IMR-90 (cell line): ENCODE results near the gene SIAH1. TPM values are rescaled to one million over a fixed set of nuclear protein-coding genes. Genes with fewer than 3 reads are reported as not detected.

Source experiments
- ATAC-seq: fragments of 200-7000 bp; cut with Tn5 transposase; 2 replicates; pipeline ENCODE4 v1.9.1; 2020; ENCODE audit warnings: low read depth, mild to moderate bottlenecking, moderate library complexity
- Bru-seq: library from RNA; stranded (reverse); fragments of 400-500 nt; gene quantifications from one replicate; lab custom pipeline; 2021; lab: Mats Ljungman, UMichigan
- BruChase-seq, 2 experiments: library from RNA; stranded (reverse); fragments of 400-500 nt; gene quantifications; one replicate each; lab custom pipeline; 2021; lab: Mats Ljungman, UMichigan
- BruUV-seq: library from RNA; stranded (reverse); fragments of 400-500 nt; replicated peaks from 2 replicates; lab custom pipeline; 2021; lab: Mats Ljungman, UMichigan
- CTCF ChIA-PET: fragments of 300-600 bp; formaldehyde crosslinking; extraction: SDS; loops from one replicate; lab custom pipeline; 2021; ENCODE audit warnings: antibody characterized with exemption; lab: Yijun Ruan, JAX
- POLR2A ChIA-PET: fragments of 300-600 bp; sonication (Branson Sonifier 250); formaldehyde crosslinking; loops from one replicate; lab custom pipeline; 2022; ENCODE audit warnings: antibody characterized with exemption; ENCODE audit not compliant: unreplicated experiment; lab: Charles Lee
- DNase-seq: peaks from one replicate; pipeline ENCODE4 v3.0.0; 2013
- H2AFZ ChIP-seq: replicated peaks from 2 replicates; pipeline ENCODE3; 2013; ENCODE audit warnings: low read length, mild to moderate bottlenecking; ENCODE audit not compliant: poor library complexity
- H2AK5ac ChIP-seq: 2 replicates; pipeline ENCODE4 v1.6.1; 2013; ENCODE audit warnings: low read depth, low read length, inconsistent platforms
- H2AK9ac ChIP-seq: replicated peaks from 2 replicates; pipeline ENCODE3; 2013; ENCODE audit warnings: mild to moderate bottlenecking, low read depth, low read length, moderate library complexity; ENCODE audit not compliant: poor library complexity
- H2BK120ac ChIP-seq: 2 replicates; pipeline ENCODE4 v1.6.1; 2013; ENCODE audit warnings: low read depth, low read length, inconsistent platforms
- H2BK15ac ChIP-seq: 3 replicates; pipeline ENCODE4 v1.6.1; 2013; ENCODE audit warnings: low read depth, low read length, inconsistent platforms
- H2BK20ac ChIP-seq: 2 replicates; pipeline ENCODE4 v1.6.1; 2013; ENCODE audit warnings: low read depth, mild to moderate bottlenecking, inconsistent platforms, low read length, moderate library complexity
- H2BK5ac ChIP-seq: 2 replicates; pipeline ENCODE4 v1.6.1; 2013; ENCODE audit warnings: mild to moderate bottlenecking, low read depth, low read length, inconsistent platforms; ENCODE audit not compliant: poor library complexity, severe bottlenecking
- H3K14ac ChIP-seq: replicated peaks from 2 replicates; pipeline ENCODE4 v1.6.1; 2013; ENCODE audit warnings: low read depth, low read length, inconsistent platforms
- H3K18ac ChIP-seq: 2 replicates; pipeline ENCODE4 v1.6.1; 2013; ENCODE audit warnings: low read depth, low read length, control low read depth
- H3K23ac ChIP-seq: 2 replicates; pipeline ENCODE4 v1.6.1; 2013; ENCODE audit warnings: low read depth, low read length, inconsistent platforms
- H3K27ac ChIP-seq: 2 replicates; pipeline ENCODE4 v1.5.1; 2013; ENCODE audit warnings: mild to moderate bottlenecking, control low read depth, low read length; ENCODE audit not compliant: insufficient read depth
- H3K27me3 ChIP-seq: 2 replicates; pipeline ENCODE4 v1.6.1; 2013; ENCODE audit warnings: low read length; ENCODE audit not compliant: control insufficient read depth, insufficient read depth
- H3K36me3 ChIP-seq: 2 replicates; pipeline ENCODE4 v1.6.1; 2013; ENCODE audit warnings: low read length, mixed read lengths; ENCODE audit not compliant: control insufficient read depth, insufficient read depth
- H3K4ac ChIP-seq: 2 replicates; pipeline ENCODE4 v1.6.1; 2013; ENCODE audit warnings: low read depth, low read length, inconsistent platforms
- H3K4me1 ChIP-seq: 2 replicates; pipeline ENCODE4 v1.6.1; 2013; ENCODE audit warnings: low read length, mixed read lengths; ENCODE audit not compliant: control insufficient read depth, insufficient read depth
- H3K4me2 ChIP-seq: 2 replicates; pipeline ENCODE4 v1.6.1; 2013; ENCODE audit warnings: low read depth, mild to moderate bottlenecking, control low read depth, low read length, moderate library complexity
- H3K4me3 ChIP-seq: 2 replicates; pipeline ENCODE4 v1.5.1; 2013; ENCODE audit warnings: low read depth, mild to moderate bottlenecking, control low read depth, low read length, moderate library complexity; ENCODE audit not compliant: insufficient read depth
- H3K56ac ChIP-seq: 2 replicates; pipeline ENCODE4 v1.6.1; 2013; ENCODE audit warnings: low read length, inconsistent platforms; ENCODE audit not compliant: insufficient read depth; ENCODE audit errors: extremely low read depth
- H3K79me1 ChIP-seq, 2 experiments: 2 replicates each; pipeline ENCODE4 v1.6.1; 2013; ENCODE audit warnings: low read length in 2 of 2, inconsistent platforms in 1 of 2, low read depth in 1 of 2
- H3K9ac ChIP-seq: 2 replicates; pipeline ENCODE4 v1.6.1; 2013; ENCODE audit warnings: low read depth, low read length, control low read depth
- H3K9me1 ChIP-seq: 2 replicates; pipeline ENCODE4 v1.6.1; 2013; ENCODE audit warnings: low read length, inconsistent platforms; ENCODE audit not compliant: insufficient read depth
- H3K9me3 ChIP-seq: 2 replicates; pipeline ENCODE4 v1.6.1; 2013; ENCODE audit warnings: low read length; ENCODE audit not compliant: control insufficient read depth, insufficient read depth
- H4K20me1 ChIP-seq: 2 replicates; pipeline ENCODE4 v1.6.1; 2013; ENCODE audit warnings: low read length, inconsistent platforms; ENCODE audit not compliant: insufficient read depth
- H4K5ac ChIP-seq: 2 replicates; pipeline ENCODE4 v1.6.1; 2013; ENCODE audit warnings: mild to moderate bottlenecking, low read depth, low read length, control low read depth
- H4K8ac ChIP-seq, 2 experiments: 2 replicates each; pipeline ENCODE4 v1.6.1; 2013; ENCODE audit warnings: low read depth in 2 of 2, low read length in 2 of 2, control low read depth in 1 of 2, inconsistent platforms in 1 of 2
- H4K91ac ChIP-seq: 2 replicates; pipeline ENCODE4 v1.6.1; 2013; ENCODE audit warnings: low read depth, low read length, inconsistent platforms; ENCODE audit not compliant: insufficient read depth
- BHLHE40 ChIP-seq: fragments of 150-350 bp; IDR thresholded peaks from 2 replicates; pipeline ENCODE4 v1.6.1; 2016; ENCODE audit warnings: mild to moderate bottlenecking, low read depth, low read length
- CHD1 ChIP-seq: IDR thresholded peaks from 2 replicates; pipeline ENCODE4 v1.6.1; 2012; ENCODE audit warnings: low read depth, low read length, improper control_type of control experiment
- MAZ ChIP-seq: IDR thresholded peaks from 2 replicates; pipeline ENCODE4 v1.6.1; 2012; ENCODE audit warnings: low read depth, mild to moderate bottlenecking, low read length, improper control_type of control experiment, moderate library complexity, borderline replicate concordance
- POLR2A ChIP-seq: IDR thresholded peaks from 2 replicates; pipeline ENCODE4 v1.6.1; 2012; ENCODE audit warnings: mild to moderate bottlenecking, low read depth, low read length
- WGBS, 2 experiments: methylation state at CpG; one replicate each; pipeline versions ENCODE4 v1.1.5 to v1.1.7; 2013; ENCODE audit warnings: missing lambda C conversion rate in 2 of 2; ENCODE audit not compliant: insufficient read length in 1 of 2; ENCODE audit errors: extremely low coverage in 2 of 2; 5-methylcytosine and 5-hydroxymethylcytosine counted together
- dilution Hi-C: fragments of 300-500 bp; cut with HindIII; formaldehyde crosslinking; loops from one replicate; pipeline ENCODE4 v1.14.3; 2018; ENCODE audit warnings: low sequenced_read_pairs; ENCODE audit not compliant: unreplicated experiment
- in situ Hi-C: fragments of 300-500 bp; cut with MboI; formaldehyde crosslinking; loops from 3 replicates; pipeline ENCODE4 v1.14.3; 2019; ENCODE audit warnings: low sequenced_read_pairs, inconsistent platforms, mixed read lengths
- intact Hi-C: fragments of 100-400 bp; cut with micrococcal nuclease; formaldehyde crosslinking; loops from 2 replicates; pipeline ENCODE4 v1.10.0; 2022
- long read RNA-seq: library from polyadenylated mRNA; unstranded; transcript quantifications from one replicate; pipeline ENCODE4 v2.0.0, GENCODE V29; 2021; ENCODE audit not compliant: unreplicated experiment
- polyA plus RNA-seq, 3 experiments: library from polyadenylated mRNA; depleted of rRNA; stranded (reverse); fragments of >200 nt; gene quantifications; 2 replicates each; pipeline ENCODE4 v1.2.3, GENCODE V29; 2012; ENCODE audit warnings: low replicate concordance in 1 of 3
- total RNA-seq: library from RNA; depleted of rRNA; stranded (reverse); fragments of >200 nt; gene quantifications from 2 replicates; pipeline ENCODE4 v1.2.3, GENCODE V29; 2012; rRNA removed
- TF ChIP-seq, protein P1 (sequence below): fragments of 150-350 bp; IDR thresholded peaks from 2 replicates; pipeline ENCODE4 v1.6.1; 2017; ENCODE audit warnings: mild to moderate bottlenecking, antibody characterized with exemption, low read length, low read depth

The SIAH1 gene, protein sequence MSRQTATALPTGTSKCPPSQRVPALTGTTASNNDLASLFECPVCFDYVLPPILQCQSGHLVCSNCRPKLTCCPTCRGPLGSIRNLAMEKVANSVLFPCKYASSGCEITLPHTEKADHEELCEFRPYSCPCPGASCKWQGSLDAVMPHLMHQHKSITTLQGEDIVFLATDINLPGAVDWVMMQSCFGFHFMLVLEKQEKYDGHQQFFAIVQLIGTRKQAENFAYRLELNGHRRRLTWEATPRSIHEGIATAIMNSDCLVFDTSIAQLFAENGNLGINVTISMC
- total RNA-seq (16.9 and 17.7 TPM in 2 replicates), polyA plus RNA-seq (2012; rRNA removed) (8.8 and 10.3 TPM in 2 replicates), Bru-seq, nascent RNA (percentile 93 among the genes with signal in this experiment), BruChase-seq, experiment 1, labeled RNA remaining after a 6-hour chase (percentile 92 among the genes with signal in this experiment), BruChase-seq, experiment 2, labeled RNA remaining after a 2-hour chase (percentile 91 among the genes with signal in this experiment)
- 6.3 and 10.9 TPM in 2 replicates for polyA plus RNA-seq (2012; cell fraction: cytosol; rRNA removed)
- polyA plus RNA-seq (2012; cell fraction: nucleus; rRNA removed; ENCODE audit: low replicate concordance): 8.6 and 22.7 TPM in 2 replicates
- long read RNA-seq, transcript SIAH1-203 (2 exons, 2,147 nt): major isoform, 34 of 40 reads
- long read RNA-seq, partial matches to known transcripts: 0 of 40 reads
- long read RNA-seq, other reads (novel, unspliced or antisense): 2 of 40 reads

DNA sequence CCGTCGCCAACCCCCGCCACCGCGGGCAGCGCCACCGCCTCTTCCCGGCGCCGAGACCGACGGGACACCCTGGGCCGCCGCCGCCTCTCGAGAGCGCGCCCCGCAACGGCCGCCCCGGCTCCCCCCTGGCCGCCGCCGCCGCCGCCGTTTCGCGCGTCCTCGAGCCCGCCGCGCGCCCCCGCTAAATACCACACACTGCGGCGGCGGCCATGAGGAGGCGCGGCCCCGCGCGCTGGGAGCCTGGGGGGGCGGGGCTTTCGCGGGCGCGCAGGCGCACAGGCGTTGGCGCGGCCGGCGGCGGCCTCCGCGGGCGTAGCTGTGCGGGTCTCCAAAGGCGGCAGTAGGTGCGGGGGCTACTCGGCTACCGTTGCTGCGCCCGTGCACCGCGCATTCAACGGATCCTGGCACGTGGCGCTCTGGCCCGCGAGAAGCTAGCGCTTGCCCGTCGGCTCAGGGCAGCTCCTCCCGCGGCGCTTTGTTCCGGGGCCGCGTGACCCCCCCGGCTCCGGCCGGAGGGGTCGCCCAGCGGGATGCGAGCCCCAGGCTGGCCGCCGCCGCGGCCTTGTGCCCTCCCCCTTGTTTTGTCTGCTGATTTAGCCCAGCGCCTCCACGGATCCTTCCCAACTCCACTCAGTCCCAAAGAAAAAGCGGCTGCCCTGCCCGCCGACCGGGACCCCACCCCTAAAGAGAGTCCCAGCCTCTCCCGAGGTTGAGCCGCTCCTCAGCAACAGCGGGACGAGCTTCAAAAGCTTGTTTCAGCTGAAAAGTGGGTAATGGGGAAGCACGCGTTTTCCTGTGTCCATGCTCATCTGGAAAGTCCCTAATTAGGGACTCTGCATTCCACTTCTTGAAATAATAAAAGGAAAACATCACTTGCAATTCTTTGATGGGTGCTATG, at the start of gene SIAH1:
Gene SIAH1 (minus strand): TSS at position 161 of the 898 bp plus-strand sequence. CDS start 22,985 bp downstream, outside the sequence.
- no TSS peak for BruUV-seq

More for the DNA sequence above, at the start of gene SIAH1:
- Histone ChIP-seq H3K27ac (peak within 1 kb of the TSS; percentile 98), H3K9ac (peak within 1 kb of the TSS; percentile 96), H4K8ac (peak within 1 kb of the TSS; percentile 72 to 97), H2AK9ac (peak within 1 kb of the TSS; percentile 97), H3K4ac (peak within 1 kb of the TSS; percentile 96), H2AFZ (peak within 1 kb of the TSS; percentile 100), H3K4me1 (peaks cover 1% of the 10 kb centered on the region; the same call in 1 of the 2 replicates), H3K4me2 (peak within 1 kb of the TSS; percentile 98), H2BK5ac (peak within 1 kb of the TSS; percentile 97), H3K36me3 (no peaks in the 10 kb centered on the region), H3K18ac (peak within 1 kb of the TSS; percentile 91), H4K5ac (peak within 1 kb of the TSS; percentile 98), H2AK5ac (peak within 1 kb of the TSS; percentile 85), H3K56ac (peak within 1 kb of the TSS; percentile 91), H3K4me3 (peak within 1 kb of the TSS; percentile 95), H3K9me1 (peaks cover 6% of the 10 kb centered on the region; the same call in 1 of the 2 replicates), H4K20me1 (peaks cover 26% of the 10 kb centered on the region), H3K23ac (peak within 1 kb of the TSS; percentile 98), H3K14ac (peak within 1 kb of the TSS; percentile 95), H2BK20ac (no peak within 1 kb of the TSS), H3K79me1 (peaks cover 0 to 30% of the 10 kb centered on the region in 2 experiments; a peak in 2 of 4 replicates), H3K9me3 (no peaks in the 10 kb centered on the region), H2BK15ac (peak within 1 kb of the TSS; percentile 18; the same call in 1 of the 3 replicates), H4K91ac (peak within 1 kb of the TSS; percentile 90), H2BK120ac (peak within 1 kb of the TSS; percentile 81), H3K27me3 (no peaks in the 10 kb centered on the region)
- ChIA-PET POLR2A (interaction anchor here (0.6 to 1.0 kb wide), 3 partner anchors 23 to 1477 kb away, joined by 3 to 8 read pairs (median 4); no protein-coding TSS in a partner anchor), CTCF (no interaction called here)
- WGBS, 2 experiments: 2% methylated on average over 34 of the region's 105 CpGs; no CpG with 5 or more reads in 1 of the 2 experiments
- DNase-seq (peak; percentile 68), ATAC-seq (peak; percentile 84)
- TF ChIP-seq, protein P1, sequence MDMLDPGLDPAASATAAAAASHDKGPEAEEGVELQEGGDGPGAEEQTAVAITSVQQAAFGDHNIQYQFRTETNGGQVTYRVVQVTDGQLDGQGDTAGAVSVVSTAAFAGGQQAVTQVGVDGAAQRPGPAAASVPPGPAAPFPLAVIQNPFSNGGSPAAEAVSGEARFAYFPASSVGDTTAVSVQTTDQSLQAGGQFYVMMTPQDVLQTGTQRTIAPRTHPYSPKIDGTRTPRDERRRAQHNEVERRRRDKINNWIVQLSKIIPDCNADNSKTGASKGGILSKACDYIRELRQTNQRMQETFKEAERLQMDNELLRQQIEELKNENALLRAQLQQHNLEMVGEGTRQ: peak; percentile 32; the same call in 1 of the 2 replicates
- TF ChIP-seq CHD1 (no peak), MAZ (peak; percentile 61; the same call in 1 of the 2 replicates), BHLHE40 (peak; percentile 61), POLR2A (peak; percentile 81)
- intact Hi-C loops (loop anchor here (1.0 kb wide), 1 partner anchor 151 kb away; no protein-coding TSS in a partner anchor), dilution Hi-C loops (no loop called here), in situ Hi-C loops (no loop called here)
